ENCODE results near the gene IRGQ. TPM values are rescaled to one million over a fixed set of nuclear protein-coding genes. Genes with fewer than 3 reads are reported as not detected.

IRGQ gene
- total RNA-seq, result 21.1 TPM
- long read RNA-seq, transcript IRGQ-202 (1 exons, 3,752 nt), result major isoform, 5 of 5 reads
- long read RNA-seq, partial matches to known transcripts, result 0 of 5 reads
- long read RNA-seq, other reads (novel, unspliced or antisense), result 0 of 5 reads

GRCh38 chr19:43595999-43596841, at the start of gene IRGQ, which contains the start of gene ZNF576:
Gene IRGQ (minus strand): TSS chr19:43596134. CDS start chr19:43595338, 796 bp downstream.
Gene ZNF576 (plus strand): TSS chr19:43596595. CDS start chr19:43597109, 514 bp downstream.
- TF ChIP-seq CTCF (IDR thresholded peaks at IDR 0.05), result no peak
- H3K36me3 ChIP-seq, result peaks cover 57% of the 10 kb centered on the region

GRCh38 chr19:43644181-43644580, 48.2 kb upstream of the IRGQ start:
- DNase-seq (no peak), ATAC-seq (no peak)
- H3K9me3 ChIP-seq, result no peaks in the 10 kb centered on the region
- intact Hi-C loops (cut with DNase I), result no loop called here
- no peak for TF ChIP-seq CTCF (IDR thresholded peaks at IDR 0.05)
- no peak overlapping the region for H3K4me3 ChIP-seq
- no peak overlapping the region for H3K27ac ChIP-seq
- H3K36me3 ChIP-seq, result peaks cover 28% of the 10 kb centered on the region
- peaks cover 8% of the 10 kb centered on the region for H3K4me1 ChIP-seq
- H3K27me3 ChIP-seq (ENCODE audit: low read depth), result no peaks in the 10 kb centered on the region

More at GRCh38 chr19:43595999-43596841, at the start of gene IRGQ, which contains the start of gene ZNF576:
- H3K27me3 ChIP-seq (ENCODE audit: low read depth), result no peaks in the 10 kb centered on the region
- ATAC-seq (peak; percentile 94 to 96), DNase-seq (peak; percentile 100)
- intact Hi-C loops (cut with DNase I), result no loop called here
- H3K4me1 ChIP-seq, result peaks cover 41% of the 10 kb centered on the region
- no peaks in the 10 kb centered on the region for H3K9me3 ChIP-seq
- peak within 1 kb of the TSS; percentile 99 for H3K27ac ChIP-seq
- H3K4me3 ChIP-seq, result peak within 1 kb of the TSS; percentile 77

GRCh38 chr19:43643326-43643725, 47.4 kb upstream of the IRGQ start:
- Histone ChIP-seq H3K27ac (no peak overlapping the region), H3K4me3 (no peak overlapping the region), H3K4me1 (peaks cover 8% of the 10 kb centered on the region), H3K27me3 (ENCODE audit: low read depth) (peaks cover 3% of the 10 kb centered on the region), H3K36me3 (peaks cover 20% of the 10 kb centered on the region), H3K9me3 (no peaks in the 10 kb centered on the region)
- TF ChIP-seq CTCF (IDR thresholded peaks at IDR 0.05), result no peak
- intact Hi-C loops (cut with DNase I), result no loop called here
- DNase-seq, result no peak
- no peak for ATAC-seq

GRCh38 chr19:43642531-43642930, 46.6 kb upstream of the IRGQ start:
- no peak for ATAC-seq
- no peaks in the 10 kb centered on the region for H3K9me3 ChIP-seq

GRCh38 chr19:43641333-43641732, 45.4 kb upstream of the IRGQ start:
- Histone ChIP-seq H3K4me1 (peaks cover 8% of the 10 kb centered on the region), H3K4me3 (no peak overlapping the region), H3K27ac (no peak overlapping the region), H3K27me3 (ENCODE audit: low read depth) (peaks cover 4% of the 10 kb centered on the region), H3K36me3 (no peaks in the 10 kb centered on the region), H3K9me3 (no peaks in the 10 kb centered on the region)
- intact Hi-C loops (cut with DNase I), result no loop called here
- ATAC-seq, result no peak
- TF ChIP-seq CTCF (IDR thresholded peaks at IDR 0.05), result no peak
- DNase-seq, result no peak

More at GRCh38 chr19:43642531-43642930, 46.6 kb upstream of the IRGQ start:
- no peak for TF ChIP-seq CTCF (IDR thresholded peaks at IDR 0.05)
- peaks cover 12% of the 10 kb centered on the region for H3K36me3 ChIP-seq
- H3K27me3 ChIP-seq (ENCODE audit: low read depth), result peaks cover 3% of the 10 kb centered on the region
- H3K4me3 ChIP-seq, result no peak overlapping the region
- peaks cover 8% of the 10 kb centered on the region for H3K4me1 ChIP-seq
- intact Hi-C loops (cut with DNase I), result no loop called here
- no peak for DNase-seq
- H3K27ac ChIP-seq, result no peak overlapping the region
